GM18519 (cell line): ENCODE results near the gene CSNK1G2.

Source experiments
- ATAC-seq: cut with Tn5 transposase; IDR thresholded peaks from one replicate; pipeline ENCODE4 v1.9.1; 2021; ENCODE audit warnings: mild to moderate bottlenecking, moderate library complexity; ENCODE audit not compliant: unreplicated experiment, low FRiP score

Gene CSNK1G2

GRCh38 chr19:1941146-1942077 is at the start of gene CSNK1G2:
Gene CSNK1G2 (plus strand): TSS chr19:1941172. CDS start chr19:1969773, 28,601 bp downstream.
- ATAC-seq = no peak

GRCh38 chr19:1893791-1894190 is 47.2 kb upstream of the CSNK1G2 start:
- ATAC-seq = no peak

GRCh38 chr19:1896508-1896907 is 44.5 kb upstream of the CSNK1G2 start:
- ATAC-seq = no peak

GRCh38 chr19:1901940-1902404 is 39.0 kb upstream of the CSNK1G2 start:
- ATAC-seq = no peak

- ATAC-seq = no peak
Observed at GRCh38 chr19:1902923-1903322, 38.0 kb upstream of the CSNK1G2 start.

- ATAC-seq = no peak
Observed at GRCh38 chr19:1904860-1905109, 36.2 kb upstream of the CSNK1G2 start.

GRCh38 chr19:1905110-1905862 is 35.7 kb upstream of the CSNK1G2 start, which contains the start of the genes ADAT3 and SCAMP4:
Gene ADAT3 (plus strand): TSS chr19:1905399. CDS start chr19:1912048, 6,649 bp downstream.
Gene SCAMP4 (plus strand): TSS chr19:1905399. CDS start chr19:1915020, 9,621 bp downstream.
- peak; percentile 64 for ATAC-seq

- no peak for ATAC-seq
Observed at GRCh38 chr19:1905863-1906375, 35.1 kb upstream of the CSNK1G2 start.

- no peak for ATAC-seq
Observed at GRCh38 chr19:1906985-1907562, 33.9 kb upstream of the CSNK1G2 start.

- no peak for ATAC-seq
Observed at GRCh38 chr19:1907563-1908363, 33.2 kb upstream of the CSNK1G2 start.

- no peak for ATAC-seq
Observed at GRCh38 chr19:1908364-1908678, 32.7 kb upstream of the CSNK1G2 start.

- no peak for ATAC-seq
Observed at GRCh38 chr19:1909761-1910080, 31.3 kb upstream of the CSNK1G2 start.

GRCh38 chr19:1910177-1910576 is 30.8 kb upstream of the CSNK1G2 start:
- ATAC-seq = no peak

GRCh38 chr19:1911098-1911497 is 29.9 kb upstream of the CSNK1G2 start:
- no peak for ATAC-seq

- no peak for ATAC-seq
Observed at GRCh38 chr19:1911995-1912394, 29.0 kb upstream of the CSNK1G2 start.

GRCh38 chr19:1912760-1913505 is 28.0 kb upstream of the CSNK1G2 start:
- ATAC-seq = no peak

GRCh38 chr19:1913781-1914577 is 27.0 kb upstream of the CSNK1G2 start:
- ATAC-seq = no peak

GRCh38 chr19:1914826-1915341 is 26.1 kb upstream of the CSNK1G2 start:
- ATAC-seq = no peak

GRCh38 chr19:1917146-1917545 is 23.8 kb upstream of the CSNK1G2 start:
- no peak for ATAC-seq
